Stimulated activated effector memory CD8-positive, alpha-beta T cell treated with anti-CD3 and anti-CD28 coated beads, Interleukin-12 subunit alpha, Interleukin-12 subunit beta, amount 100 ng/mL, for 72 hours (primary cell): ENCODE results near the gene RAB22A.

Experiments
- ATAC-seq: fragments of 150-1000 bp; cut with Tn5 transposase; 2 replicates; pipeline ENCODE4 v1.10.0; 2021
- DNase-seq, 2 donors: peaks; one replicate each; pipeline ENCODE4 v3.0.0; 2021 to 2022; ENCODE audit warnings: low spot score in 2 of 2
- H3K27ac Mint-ChIP-seq: one replicate; pipeline ENCODE4 v1.8.0; 2022; ENCODE audit warnings: mild to moderate bottlenecking, mixed read lengths
- H3K36me3 Mint-ChIP-seq: one replicate; pipeline ENCODE4 v1.8.0; 2022; ENCODE audit warnings: mild to moderate bottlenecking, mixed read lengths
- H3K4me1 Mint-ChIP-seq: one replicate; pipeline ENCODE4 v1.8.0; 2022; ENCODE audit warnings: mixed read lengths
- H3K4me3 Mint-ChIP-seq: one replicate; pipeline ENCODE4 v1.8.0; 2022; ENCODE audit warnings: mild to moderate bottlenecking, mixed read lengths
- H3K9me3 Mint-ChIP-seq: one replicate; pipeline ENCODE4 v1.8.0; 2022; ENCODE audit warnings: mixed read lengths

RAB22A gene

GRCh38 chr20:58309591-58310290, at the start of gene RAB22A:
RAB22A (plus strand) TSS chr20:58309715; CDS start chr20:58309977, 262 bp downstream.
- no peaks in the 10 kb centered on the region for H3K9me3 Mint-ChIP-seq
- peak within 1 kb of the TSS; percentile 95 for H3K27ac Mint-ChIP-seq
- peaks cover 50% of the 10 kb centered on the region for H3K4me1 Mint-ChIP-seq
- DNase-seq (peak; percentile 77 to 87), ATAC-seq (peak; percentile 43)
- H3K36me3 Mint-ChIP-seq, result peaks cover 50% of the 10 kb centered on the region
- H3K4me3 Mint-ChIP-seq, result peak within 1 kb of the TSS; percentile 85

- DNase-seq (no peak), ATAC-seq (no peak)
- H3K27ac Mint-ChIP-seq, result peak overlapping the region; percentile 2
- H3K4me1 Mint-ChIP-seq, result peaks cover 16% of the 10 kb centered on the region
- H3K9me3 Mint-ChIP-seq, result no peaks in the 10 kb centered on the region
- no peak overlapping the region for H3K4me3 Mint-ChIP-seq
- H3K36me3 Mint-ChIP-seq, result no peaks in the 10 kb centered on the region
Measured at GRCh38 chr20:58260006-58260405, 49.5 kb upstream of the RAB22A start.

- H3K36me3 Mint-ChIP-seq, result no peaks in the 10 kb centered on the region
- no peaks in the 10 kb centered on the region for H3K9me3 Mint-ChIP-seq
- no peak for DNase-seq
- peaks cover 11% of the 10 kb centered on the region for H3K4me1 Mint-ChIP-seq
- ATAC-seq, result no peak
- H3K27ac Mint-ChIP-seq, result no peak overlapping the region
- no peak overlapping the region for H3K4me3 Mint-ChIP-seq
Measured at GRCh38 chr20:58261660-58262059, 47.9 kb upstream of the RAB22A start.

- H3K36me3 Mint-ChIP-seq, result peaks cover 14% of the 10 kb centered on the region
- H3K4me1 Mint-ChIP-seq, result peaks cover 20% of the 10 kb centered on the region
- no peak overlapping the region for H3K27ac Mint-ChIP-seq
- DNase-seq, result no peak
- no peak overlapping the region for H3K4me3 Mint-ChIP-seq
- no peaks in the 10 kb centered on the region for H3K9me3 Mint-ChIP-seq
- ATAC-seq, result no peak
Measured at GRCh38 chr20:58264271-58264670, 45.2 kb upstream of the RAB22A start.

GRCh38 chr20:58267389-58268215, 41.9 kb upstream of the RAB22A start:
- no peak overlapping the region for H3K4me3 Mint-ChIP-seq
- DNase-seq, result no peak
- no peaks in the 10 kb centered on the region for H3K9me3 Mint-ChIP-seq
- peaks cover 45% of the 10 kb centered on the region for H3K36me3 Mint-ChIP-seq
- H3K27ac Mint-ChIP-seq, result no peak overlapping the region
- peaks cover 30% of the 10 kb centered on the region for H3K4me1 Mint-ChIP-seq
- no peak for ATAC-seq

GRCh38 chr20:58268421-58268821, 41.1 kb upstream of the RAB22A start:
- H3K4me3 Mint-ChIP-seq, result no peak overlapping the region
- H3K36me3 Mint-ChIP-seq, result peaks cover 45% of the 10 kb centered on the region
- no peaks in the 10 kb centered on the region for H3K9me3 Mint-ChIP-seq
- H3K27ac Mint-ChIP-seq, result peak overlapping the region; percentile 46
- peaks cover 30% of the 10 kb centered on the region for H3K4me1 Mint-ChIP-seq
- DNase-seq (no peak), ATAC-seq (no peak)

GRCh38 chr20:58268936-58269619, 40.4 kb upstream of the RAB22A start:
- ATAC-seq, result no peak
- Mint-ChIP-seq H3K4me1 (peaks cover 30% of the 10 kb centered on the region), H3K27ac (peak overlapping the region; percentile 46)

GRCh38 chr20:58271606-58272351, 37.7 kb upstream of the RAB22A start:
- peak; percentile 99 for ATAC-seq
- H3K27ac Mint-ChIP-seq, result no peak overlapping the region
- peaks cover 30% of the 10 kb centered on the region for H3K4me1 Mint-ChIP-seq
- H3K9me3 Mint-ChIP-seq, result no peaks in the 10 kb centered on the region
- no peak overlapping the region for H3K4me3 Mint-ChIP-seq
- peaks cover 45% of the 10 kb centered on the region for H3K36me3 Mint-ChIP-seq
- peak in 1 of 2 donors; percentile 61 for DNase-seq

More at GRCh38 chr20:58268936-58269619, 40.4 kb upstream of the RAB22A start:
- H3K9me3 Mint-ChIP-seq, result no peaks in the 10 kb centered on the region
- H3K36me3 Mint-ChIP-seq, result peaks cover 45% of the 10 kb centered on the region
- no peak overlapping the region for H3K4me3 Mint-ChIP-seq
- DNase-seq, result no peak

GRCh38 chr20:58274384-58274783, 35.1 kb upstream of the RAB22A start:
- DNase-seq (no peak), ATAC-seq (no peak)
- peaks cover 30% of the 10 kb centered on the region for H3K36me3 Mint-ChIP-seq
- H3K27ac Mint-ChIP-seq, result no peak overlapping the region
- H3K4me1 Mint-ChIP-seq, result peaks cover 10% of the 10 kb centered on the region
- H3K9me3 Mint-ChIP-seq, result no peaks in the 10 kb centered on the region
- no peak overlapping the region for H3K4me3 Mint-ChIP-seq

GRCh38 chr20:58277107-58277506, 32.4 kb upstream of the RAB22A start:
- no peaks in the 10 kb centered on the region for H3K9me3 Mint-ChIP-seq
- peaks cover 2% of the 10 kb centered on the region for H3K36me3 Mint-ChIP-seq
- peaks cover 8% of the 10 kb centered on the region for H3K4me1 Mint-ChIP-seq
- ATAC-seq (no peak), DNase-seq (no peak)
- no peak overlapping the region for H3K4me3 Mint-ChIP-seq
- H3K27ac Mint-ChIP-seq, result no peak overlapping the region

GRCh38 chr20:58277578-58278472, 31.7 kb upstream of the RAB22A start:
- no peak for ATAC-seq
- Mint-ChIP-seq H3K4me1 (peaks cover 5% of the 10 kb centered on the region), H3K9me3 (no peaks in the 10 kb centered on the region), H3K4me3 (no peak overlapping the region), H3K36me3 (no peaks in the 10 kb centered on the region), H3K27ac (no peak overlapping the region)
- DNase-seq, result no peak

GRCh38 chr20:58286729-58287128, 22.8 kb upstream of the RAB22A start:
- no peaks in the 10 kb centered on the region for H3K36me3 Mint-ChIP-seq
- peak in 1 of 2 donors; percentile 29 for DNase-seq
- no peak overlapping the region for H3K27ac Mint-ChIP-seq
- no peak overlapping the region for H3K4me3 Mint-ChIP-seq
- peak; percentile 28 for ATAC-seq
- H3K9me3 Mint-ChIP-seq, result no peaks in the 10 kb centered on the region
- peaks cover 8% of the 10 kb centered on the region for H3K4me1 Mint-ChIP-seq

- no peaks in the 10 kb centered on the region for H3K36me3 Mint-ChIP-seq
- no peak overlapping the region for H3K4me3 Mint-ChIP-seq
- ATAC-seq (no peak), DNase-seq (no peak)
- H3K4me1 Mint-ChIP-seq, result peaks cover 8% of the 10 kb centered on the region
- H3K9me3 Mint-ChIP-seq, result no peaks in the 10 kb centered on the region
- H3K27ac Mint-ChIP-seq, result peak overlapping the region; percentile 13
Measured at GRCh38 chr20:58287638-58288037, 21.9 kb upstream of the RAB22A start.

- no peak for DNase-seq
- Mint-ChIP-seq H3K36me3 (no peaks in the 10 kb centered on the region), H3K4me3 (no peak overlapping the region), H3K9me3 (no peaks in the 10 kb centered on the region), H3K27ac (no peak overlapping the region), H3K4me1 (peaks cover 8% of the 10 kb centered on the region)
- no peak for ATAC-seq
Measured at GRCh38 chr20:58289143-58289542, 20.4 kb upstream of the RAB22A start.
